Measurements from ENCODE around the gene C2CD2. TPM values are rescaled to one million over a fixed set of nuclear protein-coding genes. Genes with fewer than 3 reads are reported as not detected.

The C2CD2 gene
- total RNA-seq, 2 experiments from 2014 or later: 6.2 to 7.1 TPM

- CTCF ChIA-PET: no interaction called here
- intact Hi-C loops (cut with micrococcal nuclease): no loop called here
- no peak for DNase-seq
- peaks cover 10% of the 10 kb centered on the region for H3K4me1 Mint-ChIP-seq (ENCODE audit: low read depth)
- peaks cover 9% of the 10 kb centered on the region for H3K27me3 Mint-ChIP-seq
- H3K36me3 Mint-ChIP-seq (ENCODE audit: low read depth): no peaks in the 10 kb centered on the region
- H3K4me3 Mint-ChIP-seq: no peak overlapping the region
- no peak for TF ChIP-seq CTCF (IDR thresholded peaks at IDR 0.05)
- POLR2A ChIA-PET: interaction anchor here (0.9 kb wide), 1 partner anchor 10 kb away, joined by 4 read pairs; no protein-coding TSS in a partner anchor
- H3K27ac Mint-ChIP-seq: no peak overlapping the region
- ATAC-seq: no peak
- H3K9me3 Mint-ChIP-seq: no peaks in the 10 kb centered on the region
Measured at GRCh38 chr21:41933313-41934079, 20.3 kb downstream of the C2CD2 start.

GRCh38 chr21:41932576-41933312 lies 21.1 kb downstream of the C2CD2 start:
- H3K4me3 Mint-ChIP-seq: no peak overlapping the region
- POLR2A ChIA-PET: interaction anchor here (0.9 kb wide), 1 partner anchor 9 kb away, joined by 4 read pairs; no protein-coding TSS in a partner anchor
- no peaks in the 10 kb centered on the region for H3K36me3 Mint-ChIP-seq (ENCODE audit: low read depth)
- H3K27me3 Mint-ChIP-seq: peaks cover 9% of the 10 kb centered on the region
- intact Hi-C loops (cut with micrococcal nuclease): no loop called here
- TF ChIP-seq CTCF (IDR thresholded peaks at IDR 0.05): no peak
- H3K27ac Mint-ChIP-seq: no peak overlapping the region
- DNase-seq (no peak), ATAC-seq (no peak)
- peaks cover 14% of the 10 kb centered on the region for H3K4me1 Mint-ChIP-seq (ENCODE audit: low read depth)
- CTCF ChIA-PET: no interaction called here
- no peaks in the 10 kb centered on the region for H3K9me3 Mint-ChIP-seq

GRCh38 chr21:41932191-41932575 lies 21.6 kb downstream of the C2CD2 start:
- H3K27ac Mint-ChIP-seq: no peak overlapping the region
- peak; percentile 29 for ATAC-seq
- CTCF ChIA-PET: no interaction called here
- intact Hi-C loops (cut with micrococcal nuclease): no loop called here
- no peak overlapping the region for H3K4me3 Mint-ChIP-seq
- peaks cover 16% of the 10 kb centered on the region for H3K4me1 Mint-ChIP-seq (ENCODE audit: low read depth)
- no peaks in the 10 kb centered on the region for H3K9me3 Mint-ChIP-seq
- POLR2A ChIA-PET: no interaction called here
- DNase-seq: no peak
- peaks cover 9% of the 10 kb centered on the region for H3K27me3 Mint-ChIP-seq
- TF ChIP-seq CTCF (IDR thresholded peaks at IDR 0.05): no peak
- no peaks in the 10 kb centered on the region for H3K36me3 Mint-ChIP-seq (ENCODE audit: low read depth)

GRCh38 chr21:41931041-41931451 lies 22.8 kb downstream of the C2CD2 start:
- POLR2A ChIA-PET: interaction anchor here (0.7 kb wide), 1 partner anchor 184 kb away, joined by 3 read pairs; no protein-coding TSS in a partner anchor
- no peaks in the 10 kb centered on the region for H3K36me3 Mint-ChIP-seq (ENCODE audit: low read depth)
- H3K27ac Mint-ChIP-seq: no peak overlapping the region
- H3K27me3 Mint-ChIP-seq: peaks cover 9% of the 10 kb centered on the region
- DNase-seq (no peak), ATAC-seq (no peak)
- H3K4me1 Mint-ChIP-seq (ENCODE audit: low read depth): peaks cover 23% of the 10 kb centered on the region
- CTCF ChIA-PET: no interaction called here
- intact Hi-C loops (cut with micrococcal nuclease): no loop called here
- TF ChIP-seq CTCF (IDR thresholded peaks at IDR 0.05): no peak
- no peaks in the 10 kb centered on the region for H3K9me3 Mint-ChIP-seq
- H3K4me3 Mint-ChIP-seq: no peak overlapping the region

- peaks cover 9% of the 10 kb centered on the region for H3K27me3 Mint-ChIP-seq
- DNase-seq: no peak
- ChIA-PET POLR2A (interaction anchor here (0.7 to 1.0 kb wide), 2 partner anchors 80 to 310 kb away, joined by 3 read pairs; no protein-coding TSS in a partner anchor), CTCF (interaction anchor here (1.2 to 1.7 kb wide), 2 partner anchors 113 to 189 kb away, joined by 3 to 7 read pairs; no protein-coding TSS in a partner anchor)
- no peak for TF ChIP-seq CTCF (IDR thresholded peaks at IDR 0.05)
- H3K4me1 Mint-ChIP-seq (ENCODE audit: low read depth): peaks cover 39% of the 10 kb centered on the region
- H3K9me3 Mint-ChIP-seq: no peaks in the 10 kb centered on the region
- intact Hi-C loops (cut with micrococcal nuclease): no loop called here
- no peaks in the 10 kb centered on the region for H3K36me3 Mint-ChIP-seq (ENCODE audit: low read depth)
- no peak for ATAC-seq
- H3K4me3 Mint-ChIP-seq: no peak overlapping the region
- H3K27ac Mint-ChIP-seq: no peak overlapping the region
Measured at GRCh38 chr21:41929248-41929647, 24.6 kb downstream of the C2CD2 start.
